Epithelial cell of prostate (primary cell): ENCODE measurements around the gene ATG13.
"Not testable (repeated sequence)": the region's sequence is repeated elsewhere in the genome, so short reads cannot be mapped to it uniquely, and the experiment has no call there.

ENCODE experiments used
- DNase-seq: peaks from one replicate; pipeline ENCODE4 v3.0.0-alpha.2; 2011; ENCODE audit warnings: low read depth, low spot score
- H3K27ac ChIP-seq: fragments of 450-650 bp; 2 replicates; pipeline ENCODE4 v1.5.1; 2017; ENCODE audit warnings: mild to moderate bottlenecking

ATG13 gene

DNA sequence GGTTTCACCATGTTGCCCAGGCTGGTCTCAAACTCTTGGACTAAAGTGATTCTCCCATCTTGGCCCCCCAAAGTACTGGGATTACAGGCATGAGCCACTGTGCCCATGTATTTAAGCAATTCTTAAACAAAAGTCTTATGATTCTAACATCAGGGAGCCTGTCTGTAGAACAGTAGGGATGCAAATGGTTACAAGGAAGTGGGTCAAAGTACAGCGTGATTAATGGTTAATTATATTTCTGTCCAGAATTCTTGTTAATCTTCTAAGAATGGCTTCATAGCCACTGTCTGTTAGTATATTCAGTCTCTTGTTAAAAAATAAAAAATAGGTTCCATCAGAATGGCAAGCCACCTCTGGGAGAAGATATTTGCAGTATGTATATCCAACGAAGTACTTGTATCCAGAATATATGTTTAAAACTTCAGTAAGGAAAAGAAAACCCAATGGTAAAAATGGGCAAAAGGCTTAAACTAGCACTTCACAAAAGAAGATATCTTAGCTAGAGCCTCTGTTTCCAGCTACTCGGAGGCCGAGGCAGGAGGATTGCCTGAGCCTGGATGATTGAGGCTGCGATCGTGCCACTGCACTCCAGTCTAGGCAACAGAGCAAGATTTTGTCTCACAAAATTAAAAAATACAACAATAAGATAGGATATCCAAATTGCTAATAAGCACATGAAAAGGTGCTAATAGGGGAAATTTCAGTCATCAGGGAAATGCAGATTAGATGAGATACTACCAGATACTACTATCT is 22.9 kb downstream of the ATG13 start:
- H3K27ac ChIP-seq: no peak overlapping the region
- DNase-seq: no peak

DNA sequence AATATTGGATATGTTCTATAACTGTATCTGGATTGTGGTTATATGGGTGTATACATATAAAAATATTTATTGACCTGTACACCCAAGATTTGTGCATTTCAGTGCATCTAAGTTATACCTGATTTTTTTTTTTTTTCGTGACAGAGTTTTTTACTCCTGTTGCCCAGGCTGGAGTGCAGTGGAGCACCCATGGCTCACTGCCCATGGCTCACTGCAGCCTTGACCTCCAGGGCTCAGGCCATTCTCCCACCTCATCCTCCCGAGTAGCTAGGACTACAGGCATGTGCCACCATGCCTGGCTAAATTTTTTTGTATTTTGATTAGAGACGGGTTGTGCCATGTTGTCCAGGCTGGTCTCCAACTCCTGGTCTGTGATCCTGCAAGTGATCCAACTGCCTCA is 24.3 kb downstream of the ATG13 start:
- no peak overlapping the region for H3K27ac ChIP-seq
- DNase-seq: no peak

DNA sequence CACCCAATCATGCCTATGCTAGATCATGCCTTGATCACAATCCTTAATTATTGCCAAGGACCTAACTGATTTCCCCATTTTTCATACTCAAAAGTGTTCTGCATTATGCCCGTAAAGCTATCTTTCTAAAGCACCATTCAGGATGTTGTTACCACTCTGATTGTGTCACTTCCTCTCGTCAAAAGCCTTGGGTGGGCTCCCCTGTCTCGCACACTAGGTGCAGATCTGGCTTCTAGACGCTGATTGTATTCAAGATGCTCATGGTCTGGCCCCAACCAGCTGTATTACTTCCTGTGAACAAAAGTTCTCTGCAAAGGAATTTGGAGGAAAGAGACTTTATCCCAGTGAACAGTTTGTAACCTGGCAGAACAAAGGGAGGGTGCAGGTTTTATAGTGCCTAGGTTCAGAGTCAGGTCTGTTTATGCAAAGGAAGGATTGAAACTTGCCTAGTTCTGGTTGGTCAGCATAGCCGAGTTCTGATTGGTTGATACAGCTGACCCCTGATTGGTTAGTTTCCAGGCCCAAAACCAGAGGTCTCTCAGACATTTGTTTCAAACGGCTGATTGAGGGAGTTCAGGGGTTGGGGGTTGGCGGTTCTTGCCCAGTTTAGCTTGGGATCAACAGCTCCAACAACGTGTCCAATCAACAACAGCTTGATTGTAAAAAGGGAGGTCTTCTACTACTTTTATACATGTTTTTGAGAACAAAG is 25.4 kb downstream of the ATG13 start:
- no peak overlapping the region for H3K27ac ChIP-seq

DNA sequence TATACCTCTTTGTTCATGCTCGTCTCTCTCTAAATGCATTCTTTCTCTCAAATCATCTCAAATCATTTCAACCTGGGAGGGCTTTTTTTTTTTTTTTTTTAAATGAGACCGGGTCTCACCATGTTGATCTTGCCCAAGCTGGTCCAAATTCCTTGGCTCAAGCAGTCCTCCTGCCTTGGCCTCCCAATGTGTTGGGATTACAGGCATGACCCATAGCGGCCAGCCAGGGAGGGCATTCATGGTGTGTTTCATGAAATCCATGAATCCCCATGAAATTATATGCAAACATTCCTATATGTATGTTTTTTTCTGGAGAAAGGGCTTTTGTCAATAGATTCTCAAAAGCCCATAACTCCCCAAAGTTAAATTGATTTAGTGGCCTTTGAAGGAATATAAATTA is 26.2 kb downstream of the ATG13 start:
- no peak overlapping the region for H3K27ac ChIP-seq
- DNase-seq: no peak

More for the DNA sequence above, 25.4 kb downstream of the ATG13 start:
- DNase-seq: no peak

DNA sequence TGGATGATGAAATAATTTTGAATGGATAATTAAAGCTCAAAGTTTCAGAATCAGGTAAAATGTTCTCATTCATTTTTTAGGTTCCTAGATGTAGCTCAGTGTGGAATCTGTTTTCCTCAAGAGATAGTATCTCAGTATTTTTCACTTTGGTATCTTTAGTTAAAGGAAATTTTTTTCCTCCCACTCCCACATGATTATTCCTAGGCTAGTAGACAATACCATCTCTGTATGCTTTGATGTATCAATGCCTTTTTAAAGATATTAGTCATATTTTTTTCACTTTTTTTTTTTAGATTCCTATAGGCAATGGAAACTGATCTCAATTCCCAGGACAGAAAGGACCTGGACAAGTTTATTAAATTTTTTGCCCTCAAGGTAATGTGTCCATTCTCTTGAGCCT is 26.6 kb downstream of the ATG13 start:
- no peak for DNase-seq
- no peak overlapping the region for H3K27ac ChIP-seq

DNA sequence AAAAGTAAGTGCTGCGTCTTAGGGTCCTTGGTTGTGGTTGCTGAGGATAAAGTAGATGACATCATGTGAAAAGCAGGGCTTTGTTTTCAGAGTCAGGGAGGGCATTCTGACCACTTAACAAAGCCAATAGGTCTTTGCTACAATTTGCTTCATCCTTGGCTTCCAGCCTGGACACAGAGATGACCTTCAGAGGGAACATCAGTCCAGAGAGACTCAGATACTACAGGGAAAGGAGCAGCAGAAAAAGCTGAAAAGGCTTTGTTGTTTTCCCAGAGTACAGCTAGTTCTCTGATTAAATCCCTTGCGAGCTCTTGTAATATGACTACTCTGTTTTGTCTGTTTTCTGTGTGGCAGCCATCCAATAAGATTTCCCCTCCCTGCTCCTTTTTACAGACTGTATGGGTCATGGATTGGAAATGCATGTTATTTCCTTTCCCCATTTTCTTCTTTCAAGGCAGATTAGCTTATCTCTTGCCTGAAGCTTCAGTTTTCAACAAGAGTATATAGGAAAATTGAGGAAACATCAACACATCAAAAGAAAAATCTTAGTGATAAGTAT is 31.9 kb downstream of the ATG13 start:
- no peak for DNase-seq
- H3K27ac ChIP-seq: peak overlapping the region; percentile 59

DNA sequence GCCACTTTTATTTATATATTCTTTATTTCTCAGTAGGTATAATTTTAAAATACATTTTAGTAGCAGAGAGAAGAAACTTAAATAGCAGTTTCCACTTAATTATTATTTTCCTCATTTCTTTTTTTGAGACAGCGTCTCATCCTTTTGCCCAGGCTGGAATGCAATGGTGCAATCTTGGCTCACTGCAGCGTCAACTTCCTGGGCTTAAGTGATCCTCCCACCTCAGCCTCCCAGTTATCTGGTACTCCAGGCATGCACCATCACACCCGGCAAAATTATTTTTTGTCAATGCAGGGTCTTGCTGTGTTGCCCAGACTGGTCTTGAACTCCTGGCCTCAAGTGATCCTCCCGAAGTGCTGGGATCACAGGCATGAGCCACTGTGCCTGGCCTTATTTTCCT is 38.3 kb downstream of the ATG13 start:
- no peak for DNase-seq

DNA sequence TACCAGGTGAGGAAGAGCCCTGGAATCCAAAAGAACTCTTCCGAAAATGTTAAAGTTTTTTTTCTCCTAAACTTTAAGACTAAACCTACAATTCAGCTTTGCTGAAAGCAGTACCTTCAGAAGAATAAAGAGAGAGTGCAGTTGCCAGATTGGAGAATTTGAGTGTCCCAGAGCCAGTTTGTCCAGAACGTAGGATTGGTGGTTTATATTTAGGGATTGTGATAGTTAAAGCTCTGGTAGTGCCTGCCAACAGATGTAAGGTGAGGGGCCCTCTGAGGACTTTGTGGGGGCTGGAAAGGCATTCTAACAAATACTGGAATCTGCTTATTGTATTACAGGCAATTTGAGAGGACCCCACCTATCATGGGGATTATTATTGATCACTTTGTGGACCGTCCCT is 39.8 kb downstream of the ATG13 start:
- no peak overlapping the region for H3K27ac ChIP-seq
- DNase-seq: no peak

More for the DNA sequence above, 38.3 kb downstream of the ATG13 start:
- H3K27ac ChIP-seq: no peak overlapping the region

DNA sequence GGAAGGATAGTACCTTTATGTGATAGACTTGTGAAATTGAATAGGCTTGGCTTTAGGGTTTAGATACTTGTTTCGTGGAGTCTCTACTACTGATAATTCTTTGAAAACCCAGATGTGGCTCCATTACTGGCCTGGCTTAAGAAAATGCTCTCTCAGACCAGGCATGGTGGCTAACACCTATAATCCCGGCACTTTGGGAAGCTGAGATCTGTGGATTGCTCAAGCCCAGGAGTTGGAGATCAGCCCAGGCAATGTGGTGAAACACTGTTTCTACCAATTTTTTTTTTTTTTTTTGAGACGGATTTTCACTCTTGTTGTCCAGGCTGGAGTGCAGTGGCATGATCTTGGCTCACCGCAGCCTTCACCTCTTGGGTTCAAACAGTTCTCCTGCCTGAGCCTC is 40.9 kb downstream of the ATG13 start:
- DNase-seq: no peak
- H3K27ac ChIP-seq: no peak overlapping the region

DNA sequence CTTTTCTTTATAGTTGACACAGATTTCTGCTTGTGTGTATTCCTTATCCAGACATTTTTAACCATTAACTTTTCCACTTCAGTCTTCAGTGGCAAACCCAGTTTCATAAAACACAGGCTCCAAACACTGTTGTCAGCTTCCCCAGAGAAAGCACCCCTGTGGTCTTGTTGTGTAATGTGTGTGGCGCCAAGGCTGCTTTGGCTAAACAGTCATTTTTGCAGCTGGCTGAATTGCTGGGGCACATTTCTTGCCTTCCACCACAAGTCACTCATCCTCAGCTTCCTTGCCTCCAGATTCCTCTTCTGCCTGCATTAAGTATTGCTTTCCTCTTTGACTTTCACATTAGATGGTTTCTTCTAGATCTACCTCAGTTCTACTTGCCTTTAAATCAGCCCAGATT is 42.6 kb downstream of the ATG13 start:
- no peak for DNase-seq

DNA sequence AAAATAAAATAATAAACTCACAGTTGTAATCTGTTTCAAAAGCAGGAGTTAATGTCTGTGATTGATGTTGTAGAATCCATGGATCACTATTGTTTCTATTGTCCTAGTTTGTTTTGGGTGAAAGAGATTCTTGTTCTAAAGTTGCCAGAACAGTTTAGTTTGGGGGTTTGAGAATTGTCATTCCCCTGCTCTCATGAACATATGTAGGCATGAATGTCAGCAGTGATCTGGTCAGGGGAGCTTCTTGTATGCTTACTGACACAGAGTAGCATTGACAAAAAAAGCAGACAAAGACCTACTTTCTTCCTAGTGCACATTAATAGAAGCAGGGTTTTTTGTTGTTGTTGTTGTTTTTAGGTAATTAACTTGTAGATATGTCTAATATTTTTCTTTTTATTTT is 44.5 kb downstream of the ATG13 start:
- no peak overlapping the region for H3K27ac ChIP-seq
- DNase-seq: no peak

More for the DNA sequence above, 42.6 kb downstream of the ATG13 start:
- H3K27ac ChIP-seq: no peak overlapping the region

DNA sequence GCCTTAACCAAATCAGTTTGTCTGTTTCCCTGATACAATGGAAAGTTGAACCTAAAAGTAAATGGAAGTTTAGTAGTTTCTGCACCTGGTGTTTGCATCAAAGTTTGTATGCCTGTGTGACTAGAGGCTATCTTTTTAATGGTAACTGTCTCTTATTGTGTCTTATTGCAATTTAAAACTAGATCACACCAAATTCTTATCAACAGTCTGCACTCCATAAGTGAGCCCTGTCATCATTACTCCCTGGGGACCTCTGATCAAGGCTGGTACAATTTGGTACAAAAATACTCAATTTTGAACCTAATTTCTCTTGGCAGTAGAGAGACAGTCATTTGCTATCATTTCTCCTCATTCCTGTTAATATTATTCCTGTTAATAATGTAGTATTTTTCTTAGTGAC is 45.0 kb downstream of the ATG13 start:
- no peak overlapping the region for H3K27ac ChIP-seq
- no peak for DNase-seq

DNA sequence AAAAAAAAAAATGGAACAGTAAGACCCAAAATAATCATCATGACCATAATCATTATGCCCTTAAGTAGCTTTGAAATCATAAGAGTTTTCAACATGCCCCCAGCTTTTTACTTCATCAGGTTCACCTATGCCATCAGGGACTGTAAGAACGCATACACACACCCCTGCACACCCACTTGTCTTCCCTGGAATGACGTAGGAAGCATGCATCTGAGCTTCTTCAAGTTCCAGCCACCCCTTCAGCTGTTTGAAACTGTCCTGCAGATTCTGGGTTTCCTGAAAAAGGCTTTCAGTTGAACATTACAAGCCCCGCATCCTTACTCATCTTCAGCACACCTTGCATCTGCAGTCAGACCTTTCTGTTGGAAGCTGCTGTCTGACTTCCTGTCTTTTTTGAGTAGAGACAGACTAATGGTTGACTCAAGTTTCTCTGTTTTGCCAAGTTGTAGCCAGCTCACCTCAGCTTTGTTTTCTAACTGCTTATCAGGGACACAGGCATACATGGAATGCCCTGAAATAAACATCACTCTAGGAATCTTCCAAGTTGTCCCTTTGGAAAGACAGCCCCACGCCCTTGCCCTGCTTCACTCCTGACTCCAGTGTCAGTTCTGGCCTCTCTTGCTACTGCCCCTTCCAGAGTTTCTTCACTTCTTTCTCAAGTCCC is 46.1 kb downstream of the ATG13 start:
- peak overlapping the region; percentile 37 for H3K27ac ChIP-seq
- no peak for DNase-seq

DNA sequence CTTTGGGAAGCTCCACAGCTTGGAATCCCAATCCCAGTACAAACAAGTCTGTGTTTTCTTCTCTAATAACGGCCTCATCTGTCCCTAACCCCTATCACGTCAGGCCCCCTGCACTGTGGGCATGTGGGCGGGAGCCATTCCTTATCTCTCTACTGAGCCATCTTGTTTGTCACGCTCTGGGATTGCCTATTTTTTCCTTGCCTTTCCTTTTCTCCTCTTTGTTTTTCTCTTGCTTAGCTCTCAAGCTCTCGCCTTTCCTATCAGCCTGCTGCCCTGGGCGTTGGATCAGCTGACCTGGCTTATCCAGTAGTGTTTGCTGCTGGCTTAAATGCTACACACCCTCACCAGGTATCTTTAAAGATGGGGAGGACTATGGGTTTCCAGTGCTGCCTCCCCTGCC is 47.3 kb downstream of the ATG13 start:
- no peak for DNase-seq
- H3K27ac ChIP-seq: no peak overlapping the region

DNA sequence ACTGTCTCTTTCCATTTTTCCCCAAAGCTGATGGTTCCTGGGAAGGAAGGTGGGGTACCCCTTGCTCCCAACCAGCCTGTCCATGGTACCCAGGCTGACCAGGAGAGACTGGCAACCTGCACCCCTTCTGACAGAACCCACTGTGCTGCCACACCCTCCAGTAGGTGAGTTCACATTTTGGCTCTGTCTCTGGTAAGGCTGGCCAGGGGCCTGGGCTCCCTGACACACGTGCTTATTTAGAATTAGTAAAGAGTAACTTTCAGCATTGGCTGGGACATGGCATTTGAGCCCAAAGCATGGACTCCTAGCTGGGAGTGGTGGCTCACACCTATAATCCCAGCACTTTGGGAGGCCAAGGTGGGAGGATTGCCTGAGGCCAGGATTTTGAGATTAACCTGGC is 48.0 kb downstream of the ATG13 start:
- no peak overlapping the region for H3K27ac ChIP-seq
- no peak for DNase-seq

DNA sequence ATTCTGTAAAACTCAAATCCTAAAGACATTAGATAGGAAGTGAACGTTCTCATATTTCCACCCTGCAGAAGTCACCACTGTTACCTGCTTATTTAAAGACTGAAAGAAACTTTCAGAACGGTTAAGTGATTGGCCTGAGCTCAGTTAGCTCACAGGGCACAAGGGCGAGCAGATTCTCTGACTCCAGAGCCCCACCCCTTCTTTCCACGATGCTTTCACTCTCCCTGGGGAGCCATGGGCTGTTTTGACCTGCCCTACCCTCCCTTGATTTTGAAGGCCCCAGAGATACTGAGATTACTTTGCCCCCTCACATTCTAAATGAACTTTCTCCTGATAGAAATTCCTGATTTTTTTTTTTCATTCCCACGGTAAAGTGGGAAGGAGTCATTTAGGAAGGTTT is 49.2 kb downstream of the ATG13 start:
- H3K27ac ChIP-seq: no peak overlapping the region

DNA sequence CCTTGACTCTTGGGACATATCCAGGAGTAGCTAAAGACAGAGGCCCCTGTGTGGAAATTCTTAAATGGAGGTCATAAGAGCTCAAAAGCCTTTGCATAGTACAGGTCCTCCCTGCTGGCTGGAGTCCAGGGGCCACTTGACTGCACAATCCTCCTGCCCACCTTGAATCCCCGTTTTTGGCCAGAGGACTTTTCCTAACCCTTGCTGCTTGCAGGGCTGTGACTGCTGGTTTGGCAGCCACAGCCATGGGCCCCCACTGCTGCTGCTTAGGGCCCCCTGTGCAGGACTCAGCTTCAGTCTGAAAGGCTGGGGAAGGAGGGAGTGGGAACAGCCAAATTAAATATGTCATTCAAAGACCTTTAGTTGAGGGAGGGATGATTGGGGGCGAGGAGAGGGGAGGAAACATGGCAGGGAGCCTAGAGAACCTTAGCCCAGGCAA is 49.7 kb downstream of the ATG13 start:
- no peak for DNase-seq
- no peak overlapping the region for H3K27ac ChIP-seq

More for the DNA sequence above, 49.2 kb downstream of the ATG13 start:
- DNase-seq: no peak

DNA sequence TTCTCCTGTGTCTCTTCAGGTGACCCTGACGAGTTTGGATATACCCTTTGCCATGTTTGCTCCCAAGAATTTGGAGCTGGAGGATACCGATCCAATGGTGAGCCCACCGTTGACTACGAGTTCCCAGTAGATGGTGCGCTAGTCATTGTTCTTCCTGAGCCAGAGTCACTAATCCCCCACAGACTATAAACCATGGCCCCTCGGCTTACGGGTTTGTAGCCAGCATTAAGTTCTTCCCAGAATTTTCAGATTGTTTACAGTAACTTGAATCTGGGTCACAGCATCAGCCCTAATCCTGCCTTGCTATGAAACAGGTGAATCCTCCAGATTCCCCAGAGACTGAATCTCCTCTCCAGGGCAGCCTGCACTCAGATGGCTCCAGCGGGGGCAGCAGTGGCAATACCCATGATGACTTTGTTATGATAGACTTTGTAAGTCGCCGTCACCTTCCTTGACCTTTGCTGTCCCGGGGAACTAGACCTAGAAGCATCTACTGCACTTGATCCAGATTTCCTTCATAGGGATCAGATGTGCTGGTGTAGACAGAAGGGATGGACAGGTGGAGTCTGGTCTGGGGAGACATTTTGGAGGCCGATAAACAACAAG is 51.2 kb downstream of the ATG13 start:
- H3K27ac ChIP-seq: no peak overlapping the region

DNA sequence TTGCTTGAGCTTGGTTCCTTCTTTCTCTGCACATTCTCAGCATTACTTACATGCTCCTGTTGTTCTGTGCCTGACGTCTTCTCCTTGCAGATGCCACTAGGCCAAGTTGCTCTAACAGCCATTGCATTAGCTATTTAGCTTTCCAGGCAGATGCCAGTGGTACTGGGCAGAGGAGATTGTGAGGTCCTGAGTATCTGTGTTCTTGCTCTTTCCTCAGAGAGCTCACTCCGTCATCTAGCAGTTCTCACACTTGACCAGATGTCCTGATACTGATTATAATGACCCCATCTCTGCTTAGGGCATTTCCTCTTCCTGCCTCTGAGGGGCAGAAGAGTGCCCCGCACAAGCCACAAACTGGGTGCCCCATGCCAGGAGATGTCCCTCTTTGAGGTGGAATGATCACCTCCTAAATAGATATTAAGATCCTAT is 52.4 kb downstream of the ATG13 start:
- DNase-seq: no peak
- no peak overlapping the region for H3K27ac ChIP-seq

More for the DNA sequence above, 51.2 kb downstream of the ATG13 start:
- DNase-seq: no peak

DNA sequence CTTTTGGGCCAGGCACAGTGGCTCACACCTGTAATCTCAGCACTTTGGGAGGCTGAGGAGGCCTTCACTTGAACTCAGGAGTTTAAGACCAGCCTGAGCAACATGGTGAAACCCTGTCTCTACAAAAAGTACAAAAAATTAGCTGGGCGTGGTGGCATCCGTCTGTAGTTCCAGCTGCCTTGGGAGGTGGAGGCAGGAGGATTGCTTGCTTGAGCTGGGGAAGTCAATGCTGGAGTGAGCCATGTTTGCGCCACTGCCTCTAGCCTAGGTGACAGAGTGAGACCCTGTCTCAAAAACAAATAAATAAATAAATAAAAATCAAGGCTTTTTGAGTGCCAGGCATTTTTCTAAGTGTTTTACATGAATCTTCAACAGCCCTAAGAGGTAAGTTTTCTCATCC is 53.2 kb downstream of the ATG13 start:
- H3K27ac ChIP-seq, DNase-seq: not testable (repeated sequence)

DNA sequence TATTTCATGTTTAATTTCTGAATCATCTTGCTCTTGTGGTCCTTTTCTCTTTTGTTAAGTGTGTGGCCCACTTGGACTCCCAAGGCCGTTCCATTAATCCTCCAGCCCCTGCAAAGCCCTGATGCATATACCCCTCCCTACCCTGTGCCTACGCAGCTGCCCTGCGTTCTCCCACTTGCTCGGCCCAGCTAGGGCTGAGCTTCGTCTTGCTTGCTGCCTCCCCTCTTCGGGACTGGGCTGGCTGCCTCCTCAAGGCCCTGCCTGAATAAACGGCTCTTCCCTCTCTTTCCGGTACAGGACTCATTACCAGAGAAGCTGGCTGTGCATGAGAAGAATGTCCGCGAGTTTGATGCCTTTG is 54.6 kb downstream of the ATG13 start:
- H3K27ac ChIP-seq: no peak overlapping the region
- no peak for DNase-seq
